ENCODE measurements around the gene ROR1.

Gene ROR1

DNA sequence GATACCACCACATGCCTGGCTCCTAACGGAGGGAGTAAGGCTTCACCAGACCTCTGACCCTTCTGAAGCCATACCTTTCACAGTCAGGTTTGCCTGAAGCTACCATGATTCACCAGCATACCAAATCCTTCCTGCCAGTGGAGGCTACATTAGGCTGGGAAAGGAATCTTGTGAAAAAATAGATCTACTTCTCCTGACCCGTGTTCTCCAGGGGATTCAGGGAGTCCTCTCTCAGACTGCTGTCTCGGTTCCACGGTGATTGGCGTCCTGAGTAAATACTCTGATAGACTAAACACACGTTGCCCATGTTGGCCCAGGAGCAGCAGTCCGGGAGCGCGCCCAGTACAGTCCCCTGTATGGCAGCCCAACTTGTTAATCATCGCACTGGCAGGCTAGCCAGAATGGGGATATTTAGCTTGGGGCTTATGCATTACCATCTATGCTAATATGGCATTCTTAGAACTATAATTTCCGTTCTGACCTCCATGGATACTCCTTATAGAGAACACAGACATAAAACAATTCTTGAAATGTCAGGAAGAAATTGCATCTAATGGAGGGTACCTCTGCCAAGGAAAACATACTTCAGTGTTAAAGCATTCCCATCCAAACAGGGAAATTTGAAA is 173.2 kb downstream of the ROR1 start:
- Histone ChIP-seq H3K27me3 (ENCODE audit: control insufficient read depth, insufficient read depth, low read length) (no peaks in the 10 kb centered on the region), H3K4me1 (ENCODE audit: control insufficient read depth, insufficient read depth, low read length) (no peaks in the 10 kb centered on the region), H3K36me3 (ENCODE audit: control insufficient read depth, insufficient read depth, low read length) (no peaks in the 10 kb centered on the region), H3K4me3 (ENCODE audit: low read length) (no peak overlapping the region), H3K9ac (ENCODE audit: low read length) (no peak overlapping the region), H3K9me3 (ENCODE audit: control insufficient read depth, low read length) (no peaks in the 10 kb centered on the region)

DNA sequence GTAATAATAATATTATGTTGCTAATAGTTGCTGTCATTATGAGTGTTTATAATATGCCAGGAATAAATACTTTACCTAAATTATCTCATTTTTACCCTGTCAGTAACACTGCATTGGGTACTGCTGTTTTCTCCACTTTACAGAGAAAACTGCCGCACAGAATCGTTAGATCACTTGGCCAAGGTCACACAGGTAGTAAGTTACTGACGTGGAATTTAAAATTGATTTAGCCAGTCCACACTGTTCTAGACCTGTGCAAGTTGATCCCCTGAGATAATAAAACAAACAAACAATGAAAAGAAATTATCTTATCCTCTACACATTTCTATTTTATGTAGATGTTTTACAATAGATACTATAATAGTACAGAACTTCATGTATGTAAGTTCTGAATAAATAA is 174.1 kb downstream of the ROR1 start:
- Histone ChIP-seq H3K9ac (ENCODE audit: low read length) (no peak overlapping the region), H3K9me3 (ENCODE audit: control insufficient read depth, low read length) (no peaks in the 10 kb centered on the region), H3K4me3 (ENCODE audit: low read length) (no peak overlapping the region), H3K36me3 (ENCODE audit: control insufficient read depth, insufficient read depth, low read length) (no peaks in the 10 kb centered on the region), H3K27me3 (ENCODE audit: control insufficient read depth, insufficient read depth, low read length) (no peaks in the 10 kb centered on the region), H3K4me1 (ENCODE audit: control insufficient read depth, insufficient read depth, low read length) (no peaks in the 10 kb centered on the region)

DNA sequence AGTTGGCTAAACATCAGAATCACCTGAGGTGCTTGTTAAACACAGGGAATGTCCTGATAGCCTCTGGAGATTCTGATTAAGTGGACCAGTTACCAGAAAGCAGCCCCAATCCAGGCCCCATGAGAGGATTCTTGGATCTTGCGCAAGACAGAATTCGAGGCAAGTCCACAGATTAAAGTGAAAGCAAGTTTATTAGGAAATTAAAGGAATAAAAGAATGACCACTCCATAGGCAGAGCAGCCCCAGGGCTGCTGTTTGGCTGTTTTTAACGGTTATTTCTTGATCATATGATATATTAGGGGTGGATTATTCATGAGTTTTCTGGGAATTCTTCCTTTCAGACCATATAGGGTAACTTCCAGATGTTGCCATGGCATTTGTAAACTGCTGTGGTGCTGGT is 176.2 kb downstream of the ROR1 start:
- Histone ChIP-seq H3K9me3 (ENCODE audit: control insufficient read depth, low read length) (peaks cover 4% of the 10 kb centered on the region), H3K4me1 (ENCODE audit: control insufficient read depth, insufficient read depth, low read length) (no peaks in the 10 kb centered on the region), H3K9ac (ENCODE audit: low read length) (no peak overlapping the region), H3K27me3 (ENCODE audit: control insufficient read depth, insufficient read depth, low read length) (no peaks in the 10 kb centered on the region), H3K4me3 (ENCODE audit: low read length) (no peak overlapping the region), H3K36me3 (ENCODE audit: control insufficient read depth, insufficient read depth, low read length) (no peaks in the 10 kb centered on the region)

DNA sequence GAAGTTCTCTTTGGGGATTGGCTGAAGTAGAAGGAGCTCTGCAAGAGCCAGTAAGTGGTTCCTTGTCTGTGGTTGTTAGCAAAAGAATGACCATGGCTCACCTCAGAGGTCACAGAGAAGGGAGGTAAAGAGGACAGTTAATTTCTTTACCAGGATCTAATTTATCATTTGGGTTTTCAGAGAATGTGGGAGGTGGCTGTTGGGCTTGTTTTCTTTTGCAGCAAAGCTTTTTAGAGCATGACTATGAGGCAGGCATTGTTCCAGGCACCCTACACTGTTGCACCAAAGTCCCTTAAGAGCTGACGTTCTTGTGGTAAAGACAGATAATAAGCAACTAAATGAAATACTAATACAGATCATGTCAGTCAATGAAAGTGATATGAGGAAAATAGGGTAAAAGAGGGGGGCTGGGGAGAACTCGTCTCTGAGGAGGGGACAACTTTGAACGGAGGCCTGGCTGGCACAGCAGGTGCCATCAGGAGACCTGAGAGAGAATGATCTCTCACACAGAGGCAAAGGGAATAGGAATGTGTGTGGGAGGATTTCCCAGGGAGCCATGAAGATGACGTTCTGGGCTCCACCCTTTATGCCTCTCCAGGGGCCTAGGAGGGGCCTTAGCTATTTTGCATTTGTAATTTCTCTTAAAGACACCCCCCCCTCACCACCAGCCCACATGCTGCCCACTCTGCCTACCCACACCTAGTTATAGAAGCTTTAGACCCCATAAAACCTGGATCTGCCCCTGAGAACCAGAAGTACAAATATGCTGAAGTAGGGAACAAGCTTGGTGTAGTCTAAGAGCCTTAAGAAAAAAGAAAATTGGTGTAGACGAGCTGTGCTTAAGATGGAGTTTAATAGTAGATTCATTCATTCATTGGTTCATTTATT is 177.5 kb downstream of the ROR1 start:
- H3K36me3 ChIP-seq (ENCODE audit: control insufficient read depth, insufficient read depth, low read length) = no peaks in the 10 kb centered on the region
- H3K4me1 ChIP-seq (ENCODE audit: control insufficient read depth, insufficient read depth, low read length) = no peaks in the 10 kb centered on the region
- no peaks in the 10 kb centered on the region for H3K27me3 ChIP-seq (ENCODE audit: control insufficient read depth, insufficient read depth, low read length)
- H3K4me3 ChIP-seq (ENCODE audit: low read length) = no peak overlapping the region
- H3K9me3 ChIP-seq (ENCODE audit: control insufficient read depth, low read length) = peaks cover 4% of the 10 kb centered on the region
- no peak overlapping the region for H3K9ac ChIP-seq (ENCODE audit: low read length)

DNA sequence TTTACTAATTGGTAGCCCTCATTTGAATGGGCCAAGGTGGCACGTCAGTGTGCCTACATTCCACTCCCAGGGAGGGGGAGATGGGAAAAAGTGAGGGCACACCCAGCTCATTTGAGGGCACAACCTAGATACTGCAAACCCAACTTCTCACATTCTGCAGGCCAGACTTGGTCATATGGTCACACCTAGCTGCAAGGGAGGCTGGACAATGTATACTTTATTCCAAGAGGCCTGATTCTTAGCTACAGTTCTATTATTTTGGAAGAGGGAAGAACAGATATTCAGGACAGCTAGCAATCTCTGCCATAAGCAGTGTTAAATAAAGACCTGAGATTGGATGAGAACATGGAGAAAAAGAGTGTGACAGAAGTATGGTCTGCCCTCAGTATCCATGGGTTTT is 180.4 kb downstream of the ROR1 start:
- peaks cover 4% of the 10 kb centered on the region for H3K9me3 ChIP-seq (ENCODE audit: control insufficient read depth, low read length)
- H3K36me3 ChIP-seq (ENCODE audit: control insufficient read depth, insufficient read depth, low read length) = no peaks in the 10 kb centered on the region
- no peaks in the 10 kb centered on the region for H3K4me1 ChIP-seq (ENCODE audit: control insufficient read depth, insufficient read depth, low read length)
- no peak overlapping the region for H3K4me3 ChIP-seq (ENCODE audit: low read length)
- no peaks in the 10 kb centered on the region for H3K27me3 ChIP-seq (ENCODE audit: control insufficient read depth, insufficient read depth, low read length)
- no peak overlapping the region for H3K9ac ChIP-seq (ENCODE audit: low read length)

DNA sequence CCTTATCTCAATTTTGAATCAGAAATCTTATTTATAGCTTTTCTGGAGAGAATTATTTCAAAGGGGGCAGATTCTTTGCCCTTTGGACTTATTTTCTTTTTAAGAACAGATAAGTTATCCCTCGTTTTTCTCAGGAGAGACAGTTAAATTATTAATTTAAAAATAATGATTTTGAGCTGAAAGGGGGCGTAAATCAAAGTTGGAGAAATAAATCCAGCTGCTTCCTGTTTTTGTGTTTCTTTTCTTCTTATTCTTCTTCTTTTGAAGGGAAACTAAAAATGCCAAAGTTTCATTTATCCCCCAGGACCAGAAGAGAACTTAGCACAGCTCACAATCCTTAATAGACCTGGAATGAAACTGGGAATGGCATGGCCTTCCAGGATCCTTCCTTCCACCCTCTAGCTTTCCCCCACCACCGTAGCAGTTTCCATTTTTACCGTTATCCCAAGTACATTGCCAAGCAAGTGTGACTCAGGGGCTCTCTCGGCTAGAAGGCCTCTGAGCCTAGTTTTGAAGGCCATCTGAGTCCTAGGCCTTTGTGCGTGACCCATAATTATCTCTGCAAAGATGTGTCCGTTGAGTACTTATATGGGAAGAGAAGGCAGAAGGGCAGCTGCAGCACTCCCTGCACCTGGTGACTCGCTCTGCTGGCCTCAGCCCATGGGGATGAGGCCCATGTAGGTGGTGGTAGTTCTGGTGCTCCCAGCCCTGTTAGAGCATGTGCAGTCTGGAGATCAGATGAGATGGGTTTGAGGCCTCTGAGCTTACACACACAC is 181.7 kb downstream of the ROR1 start:
- no peaks in the 10 kb centered on the region for H3K36me3 ChIP-seq (ENCODE audit: control insufficient read depth, insufficient read depth, low read length)
- H3K9ac ChIP-seq (ENCODE audit: low read length) = no peak overlapping the region
- no peaks in the 10 kb centered on the region for H3K4me1 ChIP-seq (ENCODE audit: control insufficient read depth, insufficient read depth, low read length)
- H3K4me3 ChIP-seq (ENCODE audit: low read length) = no peak overlapping the region
- H3K27me3 ChIP-seq (ENCODE audit: control insufficient read depth, insufficient read depth, low read length) = no peaks in the 10 kb centered on the region
- H3K9me3 ChIP-seq (ENCODE audit: control insufficient read depth, low read length) = peaks cover 4% of the 10 kb centered on the region

DNA sequence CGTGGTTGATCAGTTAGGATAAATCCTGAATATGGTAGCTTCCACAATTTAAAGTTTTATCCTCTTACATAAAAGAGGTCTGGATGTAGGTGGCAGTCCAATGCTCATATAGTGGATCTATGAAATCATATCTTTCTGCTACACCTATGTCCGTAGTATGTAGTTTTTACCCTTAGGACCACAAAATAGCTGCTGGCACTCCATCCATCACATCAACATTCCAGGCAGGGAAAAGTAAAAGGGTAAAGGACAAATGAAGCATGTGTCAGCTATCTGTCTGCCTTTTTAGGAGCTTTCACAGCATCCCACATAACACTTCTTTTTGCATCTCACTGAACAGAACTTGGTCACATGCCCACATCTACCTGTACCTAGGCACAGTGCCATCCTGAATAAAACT is 184.7 kb downstream of the ROR1 start:
- no peak overlapping the region for H3K4me3 ChIP-seq (ENCODE audit: low read length)
- H3K36me3 ChIP-seq (ENCODE audit: control insufficient read depth, insufficient read depth, low read length) = no peaks in the 10 kb centered on the region
- peaks cover 4% of the 10 kb centered on the region for H3K9me3 ChIP-seq (ENCODE audit: control insufficient read depth, low read length)
- H3K27me3 ChIP-seq (ENCODE audit: control insufficient read depth, insufficient read depth, low read length) = no peaks in the 10 kb centered on the region
- H3K4me1 ChIP-seq (ENCODE audit: control insufficient read depth, insufficient read depth, low read length) = no peaks in the 10 kb centered on the region
- H3K9ac ChIP-seq (ENCODE audit: low read length) = no peak overlapping the region

DNA sequence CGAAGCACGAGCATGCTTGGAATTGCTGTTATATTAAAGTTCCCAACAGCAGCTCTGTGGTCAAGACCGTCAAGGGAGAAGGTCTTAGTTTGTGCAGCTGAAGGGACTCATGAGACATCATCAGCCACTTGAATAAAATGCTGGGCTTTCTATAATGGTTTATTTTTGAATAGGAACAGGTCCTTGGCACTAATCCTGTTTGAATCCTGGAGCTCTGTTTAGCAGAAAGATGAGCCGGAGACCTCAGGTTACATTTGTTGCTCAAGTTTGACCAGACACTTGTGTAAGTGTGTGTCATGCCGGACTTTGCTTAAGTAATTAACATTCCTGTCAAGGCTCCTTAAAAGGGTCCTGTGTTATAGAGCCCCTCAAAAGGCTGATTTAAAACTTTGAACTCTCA is 186.5 kb downstream of the ROR1 start:
- Histone ChIP-seq H3K4me3 (ENCODE audit: low read length) (no peak overlapping the region), H3K4me1 (ENCODE audit: control insufficient read depth, insufficient read depth, low read length) (no peaks in the 10 kb centered on the region), H3K27me3 (ENCODE audit: control insufficient read depth, insufficient read depth, low read length) (no peaks in the 10 kb centered on the region), H3K36me3 (ENCODE audit: control insufficient read depth, insufficient read depth, low read length) (no peaks in the 10 kb centered on the region), H3K9ac (ENCODE audit: low read length) (no peak overlapping the region), H3K9me3 (ENCODE audit: control insufficient read depth, low read length) (no peaks in the 10 kb centered on the region)

DNA sequence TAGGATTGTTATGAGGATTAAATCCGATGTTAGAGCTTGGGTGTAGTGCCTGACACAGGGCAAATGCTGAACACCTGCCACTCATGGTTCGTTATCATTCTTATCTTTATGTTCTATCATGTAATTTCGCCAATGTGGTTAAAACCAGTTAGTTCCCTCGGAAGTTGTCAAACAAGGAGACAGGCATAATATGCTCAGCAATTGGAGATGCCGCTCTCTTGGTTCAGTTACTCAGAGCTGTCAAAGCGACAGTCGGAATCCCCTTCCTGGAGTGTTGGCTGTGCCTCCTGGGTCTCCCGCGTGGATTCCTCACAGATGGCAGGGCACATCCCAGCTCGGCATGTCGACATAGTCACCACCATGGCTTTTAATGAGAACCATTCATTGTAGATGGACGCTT is 192.2 kb downstream of the ROR1 start:
- no peak overlapping the region for H3K4me3 ChIP-seq (ENCODE audit: low read length)
- H3K4me1 ChIP-seq (ENCODE audit: control insufficient read depth, insufficient read depth, low read length) = no peaks in the 10 kb centered on the region
- H3K9ac ChIP-seq (ENCODE audit: low read length) = no peak overlapping the region
- H3K9me3 ChIP-seq (ENCODE audit: control insufficient read depth, low read length) = no peaks in the 10 kb centered on the region
- H3K36me3 ChIP-seq (ENCODE audit: control insufficient read depth, insufficient read depth, low read length) = no peaks in the 10 kb centered on the region
- no peaks in the 10 kb centered on the region for H3K27me3 ChIP-seq (ENCODE audit: control insufficient read depth, insufficient read depth, low read length)

DNA sequence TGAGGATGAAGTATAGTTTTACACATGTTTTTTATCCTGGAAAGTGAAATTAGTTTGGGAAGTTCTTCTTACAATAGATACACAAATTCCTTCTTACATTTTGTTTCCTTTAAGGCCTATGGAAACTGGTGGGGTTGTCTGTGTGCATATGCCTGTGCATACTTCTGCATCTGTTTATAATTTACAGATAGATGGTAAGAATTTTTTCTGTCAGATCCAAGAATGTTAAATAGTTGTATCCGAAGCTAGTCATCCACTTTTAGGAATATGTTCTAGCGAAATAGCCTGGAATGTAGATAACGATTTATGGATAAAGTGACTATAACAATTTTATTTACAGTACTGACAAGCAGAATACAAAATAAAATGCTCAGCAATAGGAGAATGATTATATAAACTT is 194.1 kb downstream of the ROR1 start:
- Histone ChIP-seq H3K9ac (ENCODE audit: low read length) (no peak overlapping the region), H3K27me3 (ENCODE audit: control insufficient read depth, insufficient read depth, low read length) (no peaks in the 10 kb centered on the region), H3K36me3 (ENCODE audit: control insufficient read depth, insufficient read depth, low read length) (no peaks in the 10 kb centered on the region), H3K4me3 (ENCODE audit: low read length) (no peak overlapping the region), H3K9me3 (ENCODE audit: control insufficient read depth, low read length) (no peaks in the 10 kb centered on the region), H3K4me1 (ENCODE audit: control insufficient read depth, insufficient read depth, low read length) (no peaks in the 10 kb centered on the region)

DNA sequence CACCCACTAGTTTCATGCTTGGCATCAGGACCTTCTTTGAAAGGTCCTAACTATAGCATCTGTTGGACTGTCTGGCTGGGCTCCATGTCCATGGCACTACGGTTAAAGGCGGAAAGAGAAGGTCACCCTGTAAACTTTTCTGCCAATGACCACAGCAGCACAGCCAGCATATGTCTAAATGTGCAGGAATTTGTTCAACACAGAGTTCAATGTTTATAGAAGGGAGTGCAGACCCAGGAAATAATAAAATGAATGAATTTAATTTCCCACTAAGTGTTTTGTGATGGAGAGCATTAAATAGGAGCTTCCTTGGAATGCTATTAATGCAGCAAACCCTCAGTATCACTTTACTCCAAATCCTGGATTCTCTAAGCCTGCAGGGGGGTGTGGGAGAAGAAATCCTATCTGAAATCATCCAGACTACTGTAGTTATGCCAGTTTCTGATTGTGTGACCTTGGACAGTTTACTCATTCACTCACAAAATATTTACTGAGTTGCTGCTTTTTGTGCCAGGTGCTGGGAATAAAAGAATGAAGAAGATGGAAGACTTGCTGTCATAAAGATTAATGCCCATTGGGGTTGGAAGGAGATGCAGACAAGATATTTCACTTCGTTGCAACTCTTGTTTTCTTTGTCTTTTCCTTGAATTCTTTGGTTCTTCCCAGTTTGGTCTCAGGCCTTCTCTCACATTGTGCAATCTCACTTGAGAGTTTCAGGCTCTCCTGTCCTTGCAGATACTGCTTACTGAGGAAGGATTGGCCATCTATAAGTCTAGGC is 195.0 kb downstream of the ROR1 start:
- H3K9ac ChIP-seq (ENCODE audit: low read length) = no peak overlapping the region

More for the DNA sequence above, 195.0 kb downstream of the ROR1 start:
- Histone ChIP-seq H3K4me1 (ENCODE audit: control insufficient read depth, insufficient read depth, low read length) (no peaks in the 10 kb centered on the region), H3K36me3 (ENCODE audit: control insufficient read depth, insufficient read depth, low read length) (no peaks in the 10 kb centered on the region), H3K27me3 (ENCODE audit: control insufficient read depth, insufficient read depth, low read length) (no peaks in the 10 kb centered on the region), H3K4me3 (ENCODE audit: low read length) (no peak overlapping the region), H3K9me3 (ENCODE audit: control insufficient read depth, low read length) (no peaks in the 10 kb centered on the region)
